Embryonic facial prominence (tissue), 1 donor: ENCODE data around the gene TMEM54.

Experiments used
- DNase-seq: peaks from one replicate; pipeline ENCODE4 v3.0.0-alpha.2; 2016; ENCODE audit errors: extremely low spot score

Gene TMEM54

DNA sequence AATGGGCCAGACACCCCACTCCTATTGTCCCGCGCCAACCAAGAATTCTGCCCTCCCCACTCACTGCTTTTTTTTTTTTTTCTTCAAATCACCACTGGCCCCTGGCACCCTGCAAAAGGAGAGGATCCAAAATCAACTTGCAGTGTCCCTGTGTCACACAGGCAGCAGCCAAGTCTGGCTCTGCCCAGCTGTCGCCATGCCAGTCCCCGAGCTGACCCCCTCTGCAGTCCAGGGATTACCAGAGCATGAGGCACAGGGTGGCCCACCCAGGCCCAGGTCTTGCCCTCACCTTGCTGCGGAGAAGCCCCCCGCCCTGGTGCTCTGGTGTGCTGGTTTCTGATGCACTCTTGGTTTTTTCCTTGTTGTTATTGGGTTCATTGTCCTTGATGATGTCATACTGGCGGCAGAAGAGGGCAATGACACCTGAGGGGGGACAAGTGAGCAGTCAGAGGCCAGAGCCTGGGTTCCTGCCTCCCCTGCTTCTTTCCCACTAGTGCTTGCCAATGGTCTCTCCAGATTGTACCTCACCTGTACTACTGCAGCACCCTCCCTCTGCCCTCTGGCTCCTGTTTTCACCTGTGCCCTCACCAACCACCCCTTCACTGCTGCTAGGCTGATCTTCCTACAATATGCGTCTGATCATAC lies 36.7 kb downstream of the TMEM54 start:
- no peak for DNase-seq

DNA sequence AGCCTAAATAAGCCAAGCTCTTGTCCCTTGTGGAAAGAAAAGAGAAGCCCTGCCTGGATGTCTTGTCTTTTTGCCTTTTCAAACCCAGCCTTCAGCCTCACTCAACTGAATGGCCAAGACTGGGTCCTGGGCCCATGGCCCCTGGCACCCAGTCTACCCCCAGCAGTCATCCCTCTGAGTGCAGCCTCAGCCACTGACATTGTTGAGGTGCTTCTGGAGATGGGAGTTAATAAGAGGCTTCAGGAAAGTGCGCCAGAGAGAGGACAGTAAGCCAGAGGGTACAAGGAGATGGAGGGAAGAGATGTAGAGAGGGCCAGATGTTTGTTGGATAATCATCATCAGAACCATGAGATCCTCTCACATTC lies 37.3 kb downstream of the TMEM54 start:
- DNase-seq: no peak

GRCh38 chr1:32863218-32863880 lies 37.8 kb downstream of the TMEM54 start:
- no peak for DNase-seq

DNA sequence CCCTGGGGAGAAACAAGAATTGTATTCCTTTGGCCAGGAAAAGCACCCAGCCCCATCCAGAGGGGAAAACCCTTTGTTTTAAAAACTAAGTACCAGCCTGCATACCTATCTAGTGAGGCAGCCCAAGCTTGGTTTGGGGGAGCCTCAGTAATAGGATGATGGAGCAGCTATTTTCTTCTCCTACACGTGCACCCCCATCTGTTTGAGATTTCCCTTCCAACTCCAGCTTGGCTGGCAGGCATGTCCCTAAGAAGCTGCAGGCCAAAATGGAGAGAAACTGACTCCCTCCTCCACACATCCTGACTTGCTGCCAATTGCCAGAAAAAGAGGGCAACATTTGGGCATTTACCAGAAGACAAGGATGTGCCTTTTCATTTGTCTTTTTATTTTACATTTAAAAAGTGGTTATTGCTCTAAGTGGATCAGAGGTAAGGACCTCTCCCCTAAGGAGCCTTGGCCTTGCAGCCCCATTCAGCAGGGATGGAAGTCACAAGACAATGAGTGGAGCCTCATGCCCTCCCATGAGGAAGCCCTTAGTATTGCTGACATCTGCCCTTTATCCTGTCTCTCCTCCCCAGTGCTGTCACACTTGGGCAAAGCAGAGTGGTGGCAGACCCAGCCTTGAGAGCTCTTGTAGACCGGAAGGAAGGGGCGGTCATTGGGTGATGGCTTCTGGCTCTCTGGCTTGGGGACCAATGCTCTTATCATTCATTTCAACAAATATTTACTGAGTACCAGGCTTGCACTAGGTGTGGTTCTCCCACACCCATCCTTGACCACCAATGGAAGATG lies 39.1 kb downstream of the TMEM54 start:
- DNase-seq: no peak

DNA sequence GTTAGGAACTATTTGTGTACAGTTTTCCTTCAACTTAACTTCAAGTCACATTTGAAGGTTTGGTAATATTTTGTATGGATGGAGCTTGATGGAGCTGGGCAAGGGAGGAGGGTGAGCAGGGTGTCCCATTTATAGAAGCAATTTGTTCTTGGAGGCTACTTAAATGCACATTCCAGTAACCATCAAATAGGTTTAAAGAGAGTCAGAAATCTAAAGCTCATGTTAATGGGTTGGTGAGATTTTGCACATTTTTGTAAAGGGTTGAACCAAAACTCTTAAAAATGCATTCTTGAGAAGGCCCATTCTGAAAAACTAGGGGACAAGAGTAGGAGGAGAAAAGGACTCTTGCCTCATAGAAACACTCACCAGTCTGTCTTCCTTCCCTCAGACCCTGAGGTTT lies 40.6 kb downstream of the TMEM54 start:
- no peak for DNase-seq

- DNase-seq: no peak
Measured at GRCh38 chr1:32859915-32860314, 41.3 kb downstream of the TMEM54 start.

DNA sequence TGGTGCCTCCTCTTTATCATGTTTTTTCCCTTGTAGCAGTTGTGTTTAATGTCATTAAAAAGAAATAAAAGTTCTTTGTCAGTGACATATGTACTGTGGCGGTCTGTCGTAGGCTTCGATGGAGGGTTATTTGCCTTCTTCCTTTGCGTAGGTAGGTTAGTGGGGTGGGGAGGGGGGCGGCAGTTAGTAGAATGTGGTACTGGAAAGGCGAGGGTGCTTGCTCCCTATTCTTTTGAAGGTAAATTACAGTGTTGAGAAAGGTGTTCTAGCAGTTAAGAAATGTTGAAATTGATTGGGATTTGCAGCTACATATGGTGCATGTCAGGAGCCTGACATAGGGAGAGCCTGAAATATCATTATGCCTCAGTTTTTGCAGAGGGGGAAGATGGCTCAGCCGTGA lies 42.4 kb downstream of the TMEM54 start:
- no peak for DNase-seq

DNA sequence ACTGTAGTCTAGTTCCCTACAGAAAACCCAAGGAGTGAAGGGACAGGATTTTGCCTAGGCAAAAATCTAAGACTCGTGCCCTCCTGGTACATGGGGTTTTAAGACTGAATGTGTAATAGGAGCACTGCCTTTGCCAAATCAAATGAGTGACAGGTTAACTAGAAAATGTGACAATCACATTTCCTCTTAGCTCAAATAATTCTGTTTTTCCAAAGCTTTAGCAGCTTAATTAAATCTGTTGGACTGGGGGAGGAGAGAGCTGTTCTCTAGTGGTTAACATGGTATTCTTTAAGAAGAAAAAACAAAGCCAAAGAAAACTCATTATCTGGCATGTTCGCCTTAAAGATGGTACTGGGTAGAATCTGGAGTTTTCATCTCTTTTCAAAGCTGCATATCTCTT lies 43.1 kb downstream of the TMEM54 start:
- no peak for DNase-seq

GRCh38 chr1:32855861-32856617 lies 45.1 kb downstream of the TMEM54 start:
- no peak for DNase-seq

- DNase-seq: no peak
Measured at GRCh38 chr1:32848354-32849063, 52.7 kb downstream of the TMEM54 start.
